HG03521 (cell line): ENCODE data around the gene HDAC4.

Experiments
- ATAC-seq: cut with Tn5 transposase; IDR thresholded peaks from one replicate; pipeline ENCODE4 v1.9.1; 2021; ENCODE audit warnings: mild to moderate bottlenecking, moderate library complexity; ENCODE audit not compliant: unreplicated experiment

Gene HDAC4

GRCh38 chr2:239398521-239398921 is 2.3 kb downstream of the HDAC4 start:
- no peak for ATAC-seq

- no peak for ATAC-seq
These were observed 2.8 kb downstream of the HDAC4 start for GRCh38 chr2:239397931-239398471.

DNA sequence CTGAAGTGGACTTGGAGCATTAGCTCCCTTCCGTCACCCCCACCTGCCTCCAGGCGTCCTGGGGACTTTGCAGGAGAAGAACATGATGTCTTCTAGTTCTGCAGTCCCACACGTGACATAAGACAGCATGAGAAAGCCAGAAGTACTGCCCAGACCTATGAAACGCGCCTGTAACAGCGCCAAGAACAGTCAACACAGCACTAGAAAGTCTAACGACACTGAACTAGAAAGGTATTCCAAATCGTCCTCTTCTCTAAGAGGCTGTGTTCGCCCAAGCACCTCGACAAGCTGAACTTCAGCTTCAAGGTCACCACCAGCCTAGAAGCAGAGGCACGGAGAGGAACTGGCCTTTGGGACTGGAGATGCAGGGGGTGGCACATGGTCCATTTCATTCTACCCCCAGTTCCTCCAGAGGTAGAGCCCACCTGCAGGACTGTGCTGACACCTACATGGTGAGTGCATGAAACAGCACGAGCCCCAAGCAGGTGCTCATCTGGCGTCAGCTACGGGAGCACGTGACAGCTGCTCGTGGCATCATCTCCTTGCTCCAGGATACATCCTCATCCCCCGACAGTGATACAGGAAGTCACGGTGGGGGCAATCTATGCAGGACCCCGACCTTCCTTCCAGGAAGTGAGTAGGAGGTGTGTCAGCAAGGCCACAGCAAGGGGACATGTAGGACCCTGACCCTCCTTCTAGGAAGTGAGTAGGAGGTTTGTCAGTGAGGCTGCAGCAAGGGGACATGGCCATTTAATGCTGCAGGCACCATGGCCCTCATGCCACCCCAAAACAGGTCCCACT is 3.7 kb downstream of the HDAC4 start:
- ATAC-seq, result no peak

DNA sequence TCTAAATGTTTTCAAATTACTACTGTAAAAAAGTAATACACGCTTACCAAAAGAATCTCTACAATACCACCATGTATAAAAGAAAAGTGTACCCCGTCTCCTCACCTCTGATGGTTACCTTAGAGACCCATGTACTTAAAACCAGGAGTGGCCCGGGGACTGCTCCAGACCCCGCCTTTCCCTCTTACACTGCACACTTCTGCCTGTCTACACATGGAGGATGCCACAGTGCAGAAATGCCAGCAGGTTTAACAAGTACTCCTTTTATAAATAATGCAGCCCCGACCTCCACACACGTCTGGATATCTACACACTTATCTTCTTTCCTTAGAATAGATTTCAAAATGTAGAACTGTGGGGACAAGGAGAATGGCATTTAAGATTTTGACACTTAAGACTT is 5.3 kb downstream of the HDAC4 start:
- ATAC-seq, result no peak

- no peak for ATAC-seq
These were observed 5.8 kb downstream of the HDAC4 start for GRCh38 chr2:239394978-239395377.

DNA sequence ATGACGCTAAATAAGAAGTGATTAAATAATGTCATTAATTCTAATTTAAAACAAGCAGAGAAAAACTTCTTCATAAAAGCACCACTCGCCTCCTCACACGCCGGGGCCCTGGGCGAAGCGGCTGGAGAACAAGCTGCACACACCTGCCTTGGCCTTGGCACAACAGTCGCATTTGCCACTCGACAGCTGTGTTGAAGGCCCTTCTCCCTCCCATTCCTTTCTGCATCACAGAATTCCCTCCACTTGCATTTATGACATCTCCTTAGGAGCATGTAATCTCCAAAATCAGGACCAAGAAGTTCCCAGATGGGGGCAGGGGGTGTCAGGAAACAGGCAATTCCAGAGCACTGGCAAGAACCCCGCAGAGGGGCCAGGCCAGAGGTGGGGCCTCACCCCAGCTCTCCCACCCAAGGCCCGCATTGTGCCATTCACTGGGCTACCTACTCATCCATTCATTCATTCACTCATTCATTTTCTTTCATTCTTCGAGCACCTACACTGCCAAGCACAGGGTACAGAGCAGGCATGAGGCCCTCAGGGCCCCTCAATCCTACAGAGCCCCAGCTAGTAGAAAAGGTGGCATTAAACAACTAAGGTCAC is 6.4 kb downstream of the HDAC4 start:
- ATAC-seq, result no peak

DNA sequence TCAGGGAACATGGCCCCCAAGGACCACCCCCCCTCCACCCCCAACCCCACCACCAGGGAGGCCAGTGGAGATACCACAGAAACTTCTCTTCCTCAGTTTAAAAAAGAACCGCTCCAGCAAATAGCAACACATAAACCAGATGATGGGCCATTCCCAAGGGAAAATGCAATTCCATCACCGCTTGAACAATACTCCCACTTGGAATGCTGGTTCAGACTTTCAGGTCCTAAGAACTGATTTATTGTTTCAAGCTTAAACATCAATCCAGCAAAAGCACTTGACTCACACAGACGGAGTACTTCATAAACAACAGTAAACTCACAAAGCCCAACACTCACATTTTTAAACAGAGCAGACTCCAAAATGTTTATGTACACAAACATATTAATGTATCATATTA is 6.9 kb downstream of the HDAC4 start:
- no peak for ATAC-seq

DNA sequence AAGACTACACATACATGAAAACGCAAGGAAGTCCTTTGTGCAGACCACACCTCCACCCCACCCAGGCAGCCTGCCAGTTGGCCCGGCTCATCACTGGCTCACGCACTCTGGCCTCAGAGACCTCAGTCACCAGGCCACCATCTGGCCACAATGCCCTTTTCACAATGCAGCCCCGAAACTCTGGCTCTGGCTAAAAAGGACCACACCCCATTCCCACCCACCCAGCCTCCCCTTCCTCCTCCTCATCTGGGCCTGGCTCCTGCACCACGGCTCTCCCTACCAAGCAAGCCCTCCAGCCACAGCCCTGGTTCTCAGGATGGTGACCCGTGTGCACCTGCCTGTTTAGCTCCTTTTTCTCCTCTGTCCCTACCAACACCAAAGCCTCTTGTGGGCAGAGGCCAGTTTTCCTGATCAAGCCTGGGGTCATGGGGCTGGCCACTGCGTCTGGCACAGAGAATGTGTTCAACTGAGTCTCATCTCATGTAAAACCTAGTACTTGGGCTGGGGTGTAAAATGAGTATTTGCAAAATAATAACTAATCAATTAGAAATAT is 7.4 kb downstream of the HDAC4 start:
- ATAC-seq, result no peak

DNA sequence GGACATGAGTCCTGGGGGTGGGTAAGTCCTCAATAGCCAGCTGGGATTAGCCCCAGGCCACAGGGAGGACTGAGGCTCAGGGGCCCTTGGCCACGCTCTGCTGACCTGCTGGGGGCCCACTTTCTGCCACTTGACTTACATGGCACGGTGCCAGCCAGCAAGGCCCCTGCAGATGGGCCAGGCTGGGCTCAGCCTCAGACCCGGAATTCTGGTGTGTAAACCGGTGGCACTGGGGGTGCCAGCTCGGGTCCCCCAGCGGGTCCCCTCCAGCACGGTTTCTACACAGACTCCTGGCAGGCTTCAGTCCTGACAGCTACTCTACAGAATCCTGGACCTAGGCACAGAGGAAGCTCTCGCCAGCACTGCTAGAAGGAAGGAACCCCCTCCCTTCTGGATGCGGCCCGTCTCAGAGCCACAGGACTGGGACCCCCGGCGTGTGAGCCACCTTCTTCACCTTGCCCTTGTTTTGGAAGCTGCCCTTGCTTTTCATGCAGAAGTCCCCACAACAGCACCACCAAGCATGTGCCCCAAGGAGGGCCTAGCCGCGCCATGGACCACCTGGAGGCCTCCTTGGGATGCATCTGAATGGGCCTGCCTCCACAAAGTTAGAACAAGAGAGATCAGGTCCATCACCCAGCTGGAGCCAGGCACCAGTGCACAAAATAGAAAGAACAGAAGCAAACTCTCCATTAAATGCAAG is 8.0 kb downstream of the HDAC4 start:
- ATAC-seq, result no peak

- no peak for ATAC-seq
These were observed 8.8 kb downstream of the HDAC4 start for GRCh38 chr2:239392072-239392357.

GRCh38 chr2:239391286-239392071 is 9.3 kb downstream of the HDAC4 start:
- no peak for ATAC-seq

GRCh38 chr2:239390546-239391285 is 10.1 kb downstream of the HDAC4 start:
- no peak for ATAC-seq

DNA sequence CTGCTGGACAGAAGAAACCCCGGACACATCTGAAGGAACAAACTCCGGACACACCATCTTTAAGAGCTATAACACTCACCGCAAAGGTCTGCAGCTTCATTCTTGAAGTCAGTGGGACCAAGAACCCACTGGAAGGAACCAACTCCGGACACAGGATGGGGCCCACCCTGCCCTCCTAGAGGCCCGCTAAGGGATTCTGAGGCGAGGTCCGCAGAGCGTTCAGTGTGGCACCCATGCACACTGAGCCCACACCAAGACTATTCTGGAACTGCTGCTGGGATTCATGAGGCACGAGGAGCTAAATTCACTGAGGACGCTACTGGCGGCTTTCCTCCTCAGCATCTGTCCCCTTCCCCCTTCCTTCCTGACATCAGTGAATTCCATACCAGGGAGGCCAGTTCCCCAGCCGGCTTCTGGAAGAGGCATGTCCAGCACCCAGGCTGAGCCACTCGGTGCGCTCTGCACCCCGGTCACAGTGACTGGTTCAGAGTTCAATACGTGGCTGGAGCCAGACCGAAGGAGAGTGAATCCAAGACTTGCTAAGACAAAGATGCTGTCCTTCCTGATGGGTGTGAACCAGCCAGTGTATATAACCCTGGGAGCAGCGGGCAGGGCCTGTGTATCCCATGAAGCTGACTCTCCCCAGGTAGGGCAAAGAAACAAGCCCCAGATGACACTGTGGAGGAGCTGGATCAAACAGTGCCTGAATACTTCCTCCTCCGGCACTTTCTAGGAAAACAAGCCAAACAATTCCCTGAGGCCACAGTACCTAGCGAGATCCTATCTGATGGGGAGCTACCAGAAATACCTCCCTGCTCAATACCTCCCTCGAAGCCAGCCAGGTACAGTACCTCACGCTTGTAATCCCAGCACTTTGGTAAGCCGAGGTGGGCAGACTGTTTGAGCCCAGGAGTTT is 11.1 kb downstream of the HDAC4 start:
- ATAC-seq, result no peak

- no peak for ATAC-seq
These were observed 12.3 kb downstream of the HDAC4 start for GRCh38 chr2:239388236-239389151.

DNA sequence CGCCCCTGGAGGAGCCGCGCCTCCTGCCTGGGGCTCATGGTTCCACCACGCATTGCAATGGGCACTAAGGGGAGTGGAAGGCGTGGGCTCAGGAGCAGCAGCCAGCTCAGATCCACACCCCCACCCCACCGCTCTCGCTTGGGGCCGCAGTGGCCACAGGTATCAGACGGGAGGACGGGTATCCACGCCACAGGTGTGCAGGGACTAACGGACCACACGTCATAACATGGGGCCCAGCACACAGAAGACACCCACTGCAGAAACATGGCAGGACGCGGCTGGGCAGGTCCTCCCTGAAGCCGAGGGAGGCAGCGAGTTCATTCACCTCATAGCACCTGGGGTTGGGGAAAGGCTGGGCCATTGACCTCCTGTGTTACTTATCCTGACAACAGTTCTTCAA is 13.0 kb downstream of the HDAC4 start:
- ATAC-seq, result no peak

- no peak for ATAC-seq
These were observed 13.9 kb downstream of the HDAC4 start for GRCh38 chr2:239386872-239387445.

DNA sequence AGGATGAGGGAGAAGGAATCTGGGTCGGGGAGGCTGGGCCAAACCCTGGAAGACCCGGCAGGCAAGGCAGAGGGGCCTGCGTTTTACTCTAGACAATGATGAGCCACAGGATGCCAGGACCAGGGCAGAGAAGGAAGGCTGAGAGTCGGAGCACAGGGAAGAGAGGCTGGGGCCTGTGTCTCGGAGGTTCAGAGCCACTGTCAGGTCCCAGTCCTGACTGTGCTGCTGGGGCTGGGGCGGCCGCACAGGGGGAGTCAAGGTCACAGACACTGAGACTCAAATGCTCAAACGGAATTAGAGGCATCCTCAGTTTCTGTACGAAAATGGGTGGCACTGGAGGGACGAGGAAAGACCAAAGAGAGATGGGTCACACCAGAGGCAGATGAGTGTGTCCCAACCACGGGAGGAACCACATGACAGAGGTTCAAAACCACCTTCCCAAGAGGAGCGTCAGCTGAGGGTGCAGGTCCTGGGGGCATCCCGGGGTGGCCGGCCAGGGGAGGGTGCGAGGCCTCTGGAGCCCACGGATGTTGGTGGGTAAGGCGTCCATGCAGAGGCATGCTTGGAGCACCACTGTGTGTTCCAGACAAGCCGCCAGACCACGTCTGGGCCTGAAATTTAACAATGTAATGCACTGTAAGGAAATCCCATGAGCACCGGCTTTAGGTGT is 14.7 kb downstream of the HDAC4 start:
- ATAC-seq, result no peak
